ENCODE results near the gene CCDC28B. TPM values are rescaled to one million over a fixed set of nuclear protein-coding genes. Genes with fewer than 3 reads are reported as not detected.

CCDC28B gene
- total and polyA plus RNA-seq, 2 donors (not counting 3 experiments of a cell fraction or from before 2014, with no cell fraction given): 12.0 to 19.1 TPM

DNA sequence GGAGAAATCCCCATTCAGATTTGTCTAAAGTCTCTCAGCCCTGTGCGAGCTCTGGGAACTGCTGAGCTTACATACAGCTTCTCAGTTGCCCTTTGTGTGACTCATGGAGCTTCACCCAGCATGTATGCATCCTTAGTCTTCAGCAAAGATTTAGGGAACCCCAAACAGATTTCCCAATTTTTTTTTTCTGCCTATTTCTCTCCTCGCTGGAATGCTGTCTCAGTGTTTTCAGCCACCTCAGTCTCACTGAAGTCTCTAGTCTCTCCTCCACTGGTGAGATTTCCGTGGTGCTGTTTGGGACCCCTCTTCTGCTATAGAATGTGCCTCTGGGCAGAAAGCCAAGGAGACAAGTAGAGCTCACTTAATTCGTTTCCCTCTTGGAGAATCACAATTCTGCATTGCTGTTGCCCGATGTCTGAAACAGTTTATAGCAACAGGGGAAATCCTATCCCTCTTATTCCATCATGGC is 49.0 kb upstream of the CCDC28B start:
- CTCF ChIA-PET: interaction anchor here (0.5 to 2.5 kb wide), 3 partner anchors 23 to 43 kb away, joined by 3 to 12 read pairs (median 11); partner anchors contain the start of gene KPNA6

More for the DNA sequence above, 49.0 kb upstream of the CCDC28B start:
- BruUV-seq (replicated peaks): no TSS peak
- FAIRE-seq: no peak
- no peaks in the 10 kb centered on the region for H3K4me1 ChIP-seq (ENCODE audit: control insufficient read depth, extremely low read depth, insufficient read depth, low read length)
- H2AFZ ChIP-seq (ENCODE audit: low read depth, low read length): no peak overlapping the region
- TF ChIP-seq JUN (IDR thresholded peaks at IDR 0.05; ENCODE audit: borderline replicate concordance, insufficient read depth, insufficient read length, low read depth): no peak
- no peak for TF ChIP-seq MAX (IDR thresholded peaks at IDR 0.05; ENCODE audit: insufficient read depth, insufficient read length)
- TF ChIP-seq EZH2 (IDR thresholded peaks at IDR 0.05; ENCODE audit: borderline replicate concordance, low read depth, low read length, severe bottlenecking): no peak
- no peak for TF ChIP-seq FOS (IDR thresholded peaks at IDR 0.05; ENCODE audit: borderline replicate concordance, insufficient read depth, low read length)
- no peak for TF ChIP-seq MYC (IDR thresholded peaks at IDR 0.05; ENCODE audit: low read depth, low read length)
- TF ChIP-seq POLR2A (IDR thresholded peaks at IDR 0.05; ENCODE audit: low read depth, low read length): no peak
- TF ChIP-seq GATA2 (IDR thresholded peaks at IDR 0.05; ENCODE audit: insufficient read depth, insufficient read length, low read depth, low read length): no peak
- TF ChIP-seq CTCF (IDR thresholded peaks at IDR 0.05; ENCODE audit: extremely low read depth in 1 of 2, insufficient read depth in 1 of 2, low read depth in 1 of 2, low read length in 2 of 2): no peak
- no peak for TF ChIP-seq POLR2AphosphoS5 (IDR thresholded peaks at IDR 0.05; ENCODE audit: insufficient read depth, low read depth, low read length)
- dilution Hi-C loops (cut with MboI; ENCODE audit: extremely low pct_ligation_motif_present, low sequenced_read_pairs) (no loop called here), intact Hi-C loops (cut with micrococcal nuclease) (no loop called here)
- no peak overlapping the region for H3K4me2 ChIP-seq (ENCODE audit: insufficient read depth, low read length)
- peaks cover 2% of the 10 kb centered on the region for H4K20me1 ChIP-seq (replicated peaks; ENCODE audit: control insufficient read depth, extremely low read depth, insufficient read depth, low read length)
- H3K9me3 ChIP-seq (replicated peaks; ENCODE audit: control insufficient read depth, insufficient read depth, low read length): no peaks in the 10 kb centered on the region
- H3K9me1 ChIP-seq (replicated peaks; ENCODE audit: control insufficient read depth, extremely low read depth, insufficient read depth, low read length): no peaks in the 10 kb centered on the region
- H3K9ac ChIP-seq (replicated peaks; ENCODE audit: extremely low read depth, insufficient read depth, low read length): no peak overlapping the region
- H3K27ac ChIP-seq (ENCODE audit: insufficient read depth, low read depth, low read length): no peak overlapping the region
- H3K4me3 ChIP-seq (replicated peaks in 1 of 3; ENCODE audit: insufficient read depth in 1 of 3, low read depth in 1 of 3, low read length in 3 of 3): no peak overlapping the region
- peaks cover 0 to 1% of the 10 kb centered on the region in 2 experiments for H3K36me3 ChIP-seq (ENCODE audit: control insufficient read depth in 2 of 2, extremely low read depth in 1 of 2, insufficient read depth in 2 of 2, low read length in 2 of 2)
- peaks cover 50% of the 10 kb centered on the region for H3K79me2 ChIP-seq (ENCODE audit: control insufficient read depth, insufficient read depth, low read length)
- no peaks in the 10 kb centered on the region for H3K27me3 ChIP-seq (ENCODE audit: control insufficient read depth in 2 of 2, insufficient read depth in 2 of 2, low read length in 2 of 2)
- DNase-seq (ENCODE audit: low read depth, low spot score): peak; percentile 16
- POLR2A ChIA-PET: interaction anchor here (0.6 kb wide), 2 partner anchors 9 to 15 kb away, joined by 3 to 5 read pairs; no protein-coding TSS in a partner anchor
